ENCODE measurements around the gene GAS7. TPM values are rescaled to one million over a fixed set of nuclear protein-coding genes. Genes with fewer than 3 reads are reported as not detected.

The GAS7 gene
- polyA plus RNA-seq, 5 donors = 32.0 to 39.7 (median 32.2) TPM

DNA sequence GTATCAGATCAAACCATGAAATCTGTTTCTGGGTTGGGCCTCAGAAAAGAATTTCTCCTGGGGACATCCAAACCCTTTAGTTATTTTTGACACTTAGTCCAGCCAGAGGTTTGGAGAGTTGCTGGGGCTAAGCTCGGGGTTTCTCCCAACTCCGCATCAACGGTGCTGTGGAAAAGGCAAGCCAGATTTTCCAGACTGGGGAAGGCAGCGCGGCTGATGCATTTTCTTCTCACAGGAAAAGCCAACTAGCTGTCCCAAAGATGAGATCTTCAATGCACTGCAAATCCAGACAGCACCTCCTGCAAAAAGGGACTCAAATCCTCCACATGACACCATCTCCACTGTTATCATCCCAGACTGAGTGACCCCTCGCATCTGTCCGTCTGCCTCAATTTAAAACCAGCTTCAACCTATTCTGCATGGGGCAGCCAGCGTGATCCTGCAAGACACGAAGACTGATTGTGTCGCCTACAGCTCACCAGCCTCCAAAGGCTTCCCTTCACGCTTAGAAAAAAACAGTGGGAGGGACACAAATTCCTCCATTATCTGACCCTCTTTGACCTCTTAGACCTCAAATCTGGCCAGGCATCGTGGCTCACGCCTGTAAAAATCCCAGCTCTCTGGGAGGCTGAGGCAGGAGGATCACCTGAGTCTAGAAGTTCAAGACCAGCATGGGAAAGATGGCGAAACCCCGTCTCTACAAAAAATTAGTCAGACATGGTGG, 62.0 kb downstream of the GAS7 start:
- no peak for DNase-seq

GRCh38 chr17:10135539-10136257, 62.7 kb downstream of the GAS7 start:
- DNase-seq = no peak

GRCh38 chr17:10130677-10131076, 67.7 kb downstream of the GAS7 start:
- DNase-seq = no peak

- DNase-seq = no peak
These were observed 68.1 kb downstream of the GAS7 start for GRCh38 chr17:10130263-10130662.

- DNase-seq = peak; percentile 86
These were observed 70.5 kb downstream of the GAS7 start for GRCh38 chr17:10127819-10128425.

DNA sequence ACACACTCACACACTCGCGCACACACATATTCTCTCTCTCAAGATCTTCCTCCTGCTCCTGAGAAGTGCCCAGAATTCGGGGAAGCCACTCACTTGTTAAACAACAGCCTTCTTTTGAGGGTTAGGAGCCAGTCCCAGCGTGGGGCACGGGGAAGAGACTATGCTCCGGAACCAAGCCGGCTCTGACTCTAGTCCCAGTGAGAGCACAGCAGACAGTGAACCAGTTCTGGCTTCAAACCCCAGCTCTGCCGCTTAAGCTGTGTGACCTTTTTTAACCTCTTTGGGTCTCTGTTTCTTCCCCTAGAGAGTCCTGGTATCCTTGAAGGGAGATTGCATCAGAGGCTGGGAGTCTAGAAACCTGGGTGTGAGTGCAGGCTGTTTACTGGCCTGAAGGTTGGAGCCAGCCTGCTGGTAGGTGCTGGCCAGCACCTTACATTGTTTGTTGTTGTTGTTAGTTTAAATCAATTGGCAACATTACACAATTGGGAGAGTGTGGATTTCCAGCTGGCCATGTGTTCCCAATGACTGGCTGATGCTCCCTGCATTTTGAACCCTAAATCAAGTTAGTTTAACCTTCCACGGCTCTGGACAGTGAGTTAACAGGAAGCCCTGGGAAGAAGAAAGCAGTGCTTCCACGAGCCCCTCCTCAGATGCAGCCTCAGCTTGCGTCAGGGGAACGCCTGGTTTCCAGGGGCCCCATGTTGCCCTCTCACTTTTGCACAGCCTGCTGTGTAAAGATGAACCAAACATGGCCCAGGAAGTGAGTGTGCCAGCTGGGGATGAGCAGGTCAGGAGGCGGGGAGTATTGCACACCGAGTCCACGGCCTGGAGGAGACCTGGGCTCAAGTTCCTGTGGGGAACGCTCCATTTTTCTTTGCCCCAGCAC, 71.5 kb downstream of the GAS7 start:
- no peak for DNase-seq

- DNase-seq = no peak
These were observed 72.2 kb downstream of the GAS7 start for GRCh38 chr17:10126276-10126615.

DNA sequence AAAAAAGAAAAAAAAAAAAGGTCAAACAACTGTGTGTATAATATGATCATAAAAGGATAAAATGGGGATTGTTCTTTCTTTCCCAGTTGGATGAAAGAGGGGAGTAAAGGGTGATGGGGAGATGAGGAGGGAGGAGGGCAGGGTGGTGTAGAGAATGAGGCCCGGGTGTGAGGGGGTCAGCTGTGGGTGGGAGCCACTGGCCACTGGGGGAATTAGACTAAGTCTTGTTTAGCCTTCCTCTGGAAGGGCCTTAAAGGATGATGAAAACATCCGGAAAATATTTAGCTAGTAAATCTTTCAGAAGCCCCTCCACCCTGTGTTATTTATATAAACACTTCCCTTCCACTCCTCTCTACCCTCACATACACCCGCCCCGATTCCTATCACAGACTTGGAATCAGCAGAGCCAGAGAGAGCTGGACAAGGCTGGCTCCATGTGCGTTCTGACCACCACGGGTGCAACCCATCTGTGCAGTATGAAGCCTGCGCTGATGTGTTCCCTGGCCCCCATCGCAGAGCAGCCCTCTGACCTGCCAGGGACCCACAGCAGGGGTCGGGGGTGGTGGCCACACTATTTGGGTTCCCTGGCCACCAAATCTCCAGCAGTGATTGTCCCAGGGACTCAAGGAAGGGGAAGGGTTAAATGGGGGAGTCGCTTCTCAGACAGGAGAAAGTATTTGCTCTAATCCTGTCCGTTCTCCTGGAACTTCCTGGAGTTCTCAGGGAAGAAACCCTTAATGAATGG, 72.7 kb downstream of the GAS7 start:
- peak; percentile 57 to 61 for DNase-seq

- no peak for DNase-seq
These were observed 75.3 kb downstream of the GAS7 start for GRCh38 chr17:10123093-10123492.

- no peak for DNase-seq
These were observed 76.3 kb downstream of the GAS7 start for GRCh38 chr17:10121971-10122707.

- DNase-seq = no peak
These were observed 77.7 kb downstream of the GAS7 start for GRCh38 chr17:10120749-10121148.

- no peak for DNase-seq
These were observed 78.3 kb downstream of the GAS7 start for GRCh38 chr17:10120109-10120485.

GRCh38 chr17:10119203-10120108, 79.0 kb downstream of the GAS7 start:
- no peak for DNase-seq

DNA sequence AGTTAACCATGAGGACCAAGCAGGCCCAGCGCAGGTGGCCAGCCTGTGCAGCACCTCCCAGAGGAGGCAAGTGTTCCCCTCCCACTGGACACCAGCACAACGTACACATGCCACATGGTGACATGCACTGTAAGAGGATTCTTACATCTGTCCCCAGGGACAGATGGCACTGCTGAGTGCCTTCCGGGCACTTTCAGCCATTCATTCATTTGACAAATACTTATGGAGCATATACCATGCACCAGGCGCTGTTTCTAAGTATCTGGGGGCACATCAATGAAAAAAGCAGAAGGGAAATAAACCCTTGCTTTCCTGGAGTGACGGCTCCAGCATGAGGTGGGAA, 79.6 kb downstream of the GAS7 start:
- DNase-seq = no peak

DNA sequence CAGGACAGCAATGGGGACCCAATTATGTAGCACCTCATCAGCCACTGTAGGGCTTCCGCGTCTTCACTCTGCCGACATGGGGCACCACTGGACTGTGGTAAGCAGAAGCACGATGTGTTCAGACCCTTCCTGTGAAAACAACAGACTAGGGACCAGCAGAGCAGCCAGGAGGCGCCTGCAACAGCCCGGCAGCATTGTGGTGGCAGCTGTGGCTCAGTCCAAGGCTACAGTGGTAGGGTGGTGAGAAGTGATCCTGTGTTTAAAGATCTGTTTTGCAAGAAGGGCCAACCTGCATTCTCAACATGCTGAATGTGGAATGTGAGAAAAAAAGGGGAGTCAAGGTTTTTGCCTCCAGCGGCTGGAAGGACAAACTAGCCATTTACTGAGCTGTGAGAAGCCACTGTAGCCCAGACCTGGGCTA, 80.8 kb downstream of the GAS7 start:
- no peak for DNase-seq

DNA sequence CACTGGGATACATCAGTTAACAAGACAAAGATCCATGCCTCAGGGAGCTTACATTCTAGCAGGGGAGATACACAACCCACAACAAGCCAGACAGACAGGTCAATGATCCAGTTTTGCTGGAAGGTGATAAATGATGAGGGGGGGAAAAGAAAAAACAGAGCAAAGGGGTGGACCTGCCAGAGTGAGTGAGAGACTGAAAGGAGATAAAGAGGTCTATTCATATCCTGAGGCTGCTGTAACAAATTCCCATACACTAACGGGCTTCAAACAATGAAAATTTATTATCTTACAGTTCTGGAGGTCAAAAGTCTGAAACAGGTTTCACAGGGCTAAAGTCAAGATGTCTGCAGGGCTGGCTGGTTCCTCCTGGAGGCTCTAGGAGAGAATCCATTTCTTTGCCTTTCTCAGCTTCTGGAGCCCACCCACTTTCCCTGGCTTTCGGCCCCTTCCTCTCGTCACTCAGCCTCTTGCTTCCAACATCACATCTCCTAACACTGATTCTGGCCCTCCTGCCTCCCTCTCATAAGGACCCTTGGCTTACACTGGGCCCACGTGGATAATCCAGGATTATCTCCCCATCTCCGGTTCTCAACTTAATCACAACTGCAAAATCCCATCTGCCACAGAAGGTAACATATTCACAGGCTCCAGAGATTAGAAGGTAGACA, 81.5 kb downstream of the GAS7 start:
- DNase-seq = no peak

DNA sequence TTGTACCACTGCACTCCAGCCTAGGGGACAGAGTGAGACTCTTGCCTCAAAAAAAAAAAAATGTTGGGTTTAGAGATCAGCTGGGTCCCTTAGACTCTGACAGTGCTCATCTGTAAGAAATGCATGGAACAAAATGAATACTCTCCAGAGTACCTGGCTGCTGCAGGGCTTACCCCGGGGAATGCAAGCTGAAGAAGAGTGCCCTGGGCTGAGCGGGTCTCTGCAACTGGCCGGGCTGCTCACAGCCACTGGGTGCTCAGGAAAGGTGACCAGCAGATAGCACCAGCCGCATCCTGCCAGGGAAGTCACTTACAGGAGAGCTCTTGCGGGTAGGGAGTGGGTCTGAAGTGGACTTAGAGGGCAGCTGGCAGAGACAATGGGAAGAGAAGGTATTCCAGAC, 82.1 kb downstream of the GAS7 start:
- DNase-seq = no peak

DNA sequence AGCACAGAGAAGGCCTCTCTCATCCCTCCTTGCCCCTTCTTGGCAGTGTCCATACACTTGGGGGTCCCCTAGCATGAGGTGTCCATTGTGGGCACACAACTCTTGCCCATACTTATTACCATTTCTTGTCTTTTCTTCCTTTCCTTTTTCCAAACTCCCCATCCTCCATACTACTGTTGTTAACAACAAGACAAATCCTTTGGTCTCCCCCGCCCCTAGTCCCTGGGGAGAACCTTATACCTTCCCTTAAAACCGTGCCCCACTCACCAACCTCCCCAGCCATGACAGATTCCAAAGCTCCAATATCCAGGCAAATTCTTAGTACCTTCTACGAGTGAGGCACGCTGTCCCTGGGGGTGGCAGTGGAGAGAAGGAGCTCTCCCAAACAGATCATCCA, 82.9 kb downstream of the GAS7 start:
- DNase-seq = no peak

DNA sequence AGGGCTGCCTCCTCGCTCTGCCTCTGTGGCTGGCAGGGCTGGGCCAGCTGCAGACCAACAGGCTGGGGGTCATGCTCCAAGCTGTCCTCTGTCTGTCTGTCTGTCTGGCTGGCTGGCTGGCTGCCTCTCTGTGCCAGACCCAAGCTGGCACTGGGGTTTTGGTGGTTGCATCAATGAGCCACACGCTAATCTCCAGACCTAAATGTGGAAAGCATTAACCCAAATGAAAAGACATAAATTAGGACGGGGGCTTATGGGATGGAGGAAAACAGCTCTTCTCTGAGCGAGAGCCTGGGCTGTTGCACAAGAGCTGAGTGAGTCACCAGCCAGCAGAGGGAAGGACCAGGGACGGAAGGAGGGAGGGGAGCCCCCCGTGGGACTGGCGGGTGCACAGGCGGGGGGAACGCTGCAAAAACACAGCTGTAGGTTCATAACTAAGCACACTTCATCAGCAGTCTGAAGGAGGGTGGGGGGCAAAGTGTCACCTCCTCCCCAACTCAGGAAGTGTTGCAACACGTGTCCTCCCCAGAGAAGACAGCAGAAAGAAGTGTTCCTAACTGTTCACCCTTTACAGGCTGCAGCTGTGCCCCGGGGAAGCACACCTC, 83.4 kb downstream of the GAS7 start:
- DNase-seq = peak; percentile 92 to 95

All from right lung (tissue), 5 donors.